HCT116 (cell line): ENCODE results near the gene TAC4. TPM values are rescaled to one million over a fixed set of nuclear protein-coding genes. Genes with fewer than 3 reads are reported as not detected.

Experiments used
- ATAC-seq: fragments of 200-7000 bp; cut with Tn5 transposase; 2 replicates; pipeline ENCODE4 v1.9.1; 2020; ENCODE audit warnings: mild to moderate bottlenecking, moderate library complexity
- BruUV-seq: library from RNA; stranded (reverse); fragments of 400-500 nt; replicated peaks from 2 replicates; lab custom pipeline; 2021; lab: Mats Ljungman, UMichigan
- CTCF ChIA-PET: fragments of 300-600 bp; sonication (Branson Sonifier 250); formaldehyde crosslinking; loops from one replicate; lab custom pipeline; 2021; ENCODE audit warnings: antibody characterized with exemption; lab: Charles Lee
- POLR2A ChIA-PET: fragments of 300-600, 350-600 bp; sonication (Branson Sonifier 250); formaldehyde crosslinking; loops from one replicate; lab custom pipeline; 2021; ENCODE audit warnings: antibody characterized with exemption; lab: Charles Lee
- RAD21 ChIA-PET, 2 experiments: fragments of 300-600 bp; sonication (Branson Sonifier 250); formaldehyde crosslinking; loops; one replicate each; lab custom pipeline; 2023; ENCODE audit warnings: low total read pairs in 2 of 2; ENCODE audit not compliant: uncharacterized antibody in 2 of 2, unreplicated experiment in 2 of 2, low non-redundant PET in 1 of 2; lab: Charles Lee
- DNase-seq: peaks from one replicate; pipeline ENCODE4 v3.0.0-alpha.2; 2010; ENCODE audit warnings: low read depth, low spot score
- H2AFZ ChIP-seq: fragments of 200-600 bp; shearing (Covaris generic), sonication (generic); 2 replicates; pipeline ENCODE4 v1.6.1; 2017; ENCODE audit warnings: low read depth, mixed run types, mixed read lengths, antibody characterized with exemption, low read length; ENCODE audit not compliant: poor library complexity, severe bottlenecking
- H3K27ac ChIP-seq: 2 replicates; pipeline ENCODE4 v1.5.1; 2012; ENCODE audit warnings: low read depth, low read length
- H3K27me3 ChIP-seq: fragments of 200-600 bp; sonication (generic); 2 replicates; pipeline ENCODE4 v1.6.1; 2016; ENCODE audit warnings: mixed run types, low read length, mixed read lengths; ENCODE audit not compliant: insufficient read depth
- H3K36me3 ChIP-seq, 2 experiments: fragments of 200-500 bp in 1 of 2; fragments of 200-600 bp in 1 of 2; sonication (Bioruptor generic) in 1 of 2; sonication (generic) in 1 of 2; 2 replicates each; pipeline versions ENCODE4 v1.5.1 to v1.6.1; 2014 to 2016; ENCODE audit warnings: low read length in 2 of 2, inconsistent platforms in 1 of 2, mixed read lengths in 1 of 2, mixed run types in 1 of 2; ENCODE audit not compliant: insufficient read depth in 2 of 2, control insufficient read depth in 1 of 2
- H3K4me1 ChIP-seq, 2 experiments: fragments of 200-600 bp in 1 of 2; sonication (generic) in 1 of 2; 2 replicates each; pipeline versions ENCODE4 v1.5.1 to v1.6.1; 2012 to 2017; ENCODE audit warnings: low read length in 2 of 2, inconsistent platforms in 1 of 2, mild to moderate bottlenecking in 1 of 2, mixed read lengths in 1 of 2, mixed run types in 1 of 2, moderate library complexity in 1 of 2; ENCODE audit not compliant: insufficient read depth in 2 of 2, control insufficient read depth in 1 of 2
- H3K4me2 ChIP-seq: fragments of 200-600 bp; sonication (generic); 2 replicates; pipeline ENCODE4 v1.6.1; 2017; ENCODE audit warnings: mixed run types, low read length, mixed read lengths
- H3K4me3 ChIP-seq, 2 experiments: fragments of 200-600 bp in 1 of 2; sonication (generic) in 1 of 2; replicated peaks in 1 of 2; 2 replicates each; pipeline ENCODE4 v1.5.1; 2011 to 2016; ENCODE audit warnings: low read length in 2 of 2, control low read depth in 1 of 2, low read depth in 1 of 2, mild to moderate bottlenecking in 1 of 2, mixed read lengths in 1 of 2, mixed run types in 1 of 2
- H3K79me2 ChIP-seq: fragments of 200-600 bp; sonication (generic); 2 replicates; pipeline ENCODE4 v1.6.1; 2017; ENCODE audit warnings: mild to moderate bottlenecking, mixed run types, low read length, moderate library complexity, mixed read lengths; ENCODE audit not compliant: insufficient read depth
- H3K9ac ChIP-seq: fragments of 200-600 bp; sonication (generic); 2 replicates; pipeline ENCODE4 v1.6.1; 2016; ENCODE audit warnings: low read length, mixed read lengths
- H3K9me2 ChIP-seq: fragments of 200-600 bp; sonication (generic), shearing (Covaris generic); 2 replicates; pipeline ENCODE4 v1.6.1; 2017; ENCODE audit warnings: mixed run types, mild to moderate bottlenecking, moderate library complexity; ENCODE audit not compliant: insufficient read depth
- H3K9me3 ChIP-seq, 2 experiments: fragments of 200-500 bp in 1 of 2; fragments of 200-600 bp in 1 of 2; sonication (Bioruptor generic) in 1 of 2; sonication (generic) in 1 of 2; 2 replicates each; pipeline ENCODE4 v1.6.1; 2014 to 2017; ENCODE audit warnings: low read length in 2 of 2, mixed read lengths in 2 of 2, inconsistent platforms in 1 of 2, low read depth in 1 of 2, mild to moderate bottlenecking in 1 of 2, mixed run types in 1 of 2, moderate library complexity in 1 of 2; ENCODE audit not compliant: control insufficient read depth in 1 of 2, insufficient read depth in 1 of 2
- H4K20me1 ChIP-seq: fragments of 200-600 bp; sonication (generic), shearing (Covaris generic); 2 replicates; pipeline ENCODE4 v1.6.1; 2017; ENCODE audit warnings: mixed run types, mild to moderate bottlenecking, moderate library complexity; ENCODE audit not compliant: insufficient read depth
- CBX3 ChIP-seq: IDR thresholded peaks from 2 replicates; pipeline ENCODE4 v1.6.1; 2012; ENCODE audit warnings: low read depth
- EGR1 ChIP-seq: IDR thresholded peaks from 2 replicates; pipeline ENCODE4 v1.6.1; 2012; ENCODE audit warnings: low read depth
- EZH2 ChIP-seq: fragments of 200-600 bp; sonication (generic); IDR thresholded peaks from 2 replicates; pipeline ENCODE4 v1.6.1; 2017; ENCODE audit warnings: antibody characterized with exemption, mixed run types
- FOSL1 ChIP-seq: IDR thresholded peaks from 2 replicates; pipeline ENCODE4 v1.6.1; 2012; ENCODE audit warnings: low read depth
- JUND ChIP-seq: IDR thresholded peaks from 2 replicates; pipeline ENCODE4 v1.6.1; 2012
- POLR2AphosphoS5 ChIP-seq: IDR thresholded peaks from 2 replicates; pipeline ENCODE4 v1.6.1; 2011; ENCODE audit warnings: mild to moderate bottlenecking, low read depth, low read length, moderate library complexity
- RAD21 ChIP-seq: IDR thresholded peaks from 2 replicates; pipeline ENCODE4 v1.6.1; 2012; ENCODE audit warnings: low read depth, mild to moderate bottlenecking
- SIN3A ChIP-seq: IDR thresholded peaks from 2 replicates; pipeline ENCODE4 v1.6.1; 2012; ENCODE audit warnings: low read depth
- SP1 ChIP-seq: IDR thresholded peaks from 2 replicates; pipeline ENCODE4 v1.6.1; 2012; ENCODE audit warnings: low read depth
- SRF ChIP-seq: IDR thresholded peaks from 2 replicates; pipeline ENCODE4 v1.6.1; 2012; ENCODE audit warnings: low read depth
- TCF7L2 ChIP-seq: IDR thresholded peaks from 2 replicates; pipeline ENCODE4 v1.7.0; 2011; ENCODE audit warnings: borderline replicate concordance, inconsistent platforms; ENCODE audit not compliant: insufficient read depth, insufficient read length; ENCODE audit errors: extremely low read depth
- YY1 ChIP-seq: IDR thresholded peaks from 2 replicates; pipeline ENCODE4 v1.6.1; 2011; ENCODE audit warnings: low read length, low read depth, moderate library complexity, mild to moderate bottlenecking; ENCODE audit not compliant: insufficient replicate concordance; ENCODE audit errors: extremely low read depth
- ZNF274 ChIP-seq: fragments of 200-500 bp; sonication (Bioruptor generic); IDR thresholded peaks from 2 replicates; pipeline ENCODE4 v1.6.1; 2014; ENCODE audit warnings: mild to moderate bottlenecking, low read depth, low read length, inconsistent platforms
- intact Hi-C: fragments of 100-400 bp; cut with micrococcal nuclease; formaldehyde crosslinking; loops from 2 replicates; pipeline ENCODE4 v1.10.0; 2022
- total RNA-seq: library from RNA; stranded (reverse); gene quantifications from one replicate; pipeline ENCODE4 v1.2.1, GENCODE V29; 2021; ENCODE audit not compliant: unreplicated experiment
- TF ChIP-seq, protein P1 (sequence below), 3 experiments: fragments of 200-600 bp in 1 of 3; sonication (generic) in 1 of 3; IDR thresholded peaks in 2 of 3; conservative IDR thresholded peaks in 1 of 3; 2 replicates each; pipeline ENCODE4 v1.5.1; 2012 to 2017; ENCODE audit warnings: low read depth in 2 of 3, low read length in 2 of 3, antibody characterized with exemption in 1 of 3, borderline replicate concordance in 1 of 3, control low read depth in 1 of 3, mild to moderate bottlenecking in 1 of 3, mixed read lengths in 1 of 3, mixed run types in 1 of 3, moderate library complexity in 1 of 3; ENCODE audit not compliant: insufficient read depth in 1 of 3
- TF ChIP-seq, protein P2 (sequence below): IDR thresholded peaks from 2 replicates; pipeline ENCODE4 v1.6.1; 2012
- TF ChIP-seq, protein P3 (sequence below): IDR thresholded peaks from 2 replicates; pipeline ENCODE4 v1.6.1; 2012; ENCODE audit warnings: low read depth
- TF ChIP-seq, protein P4 (sequence below): IDR thresholded peaks from 2 replicates; pipeline ENCODE4 v1.6.1; 2011; ENCODE audit warnings: mild to moderate bottlenecking, low read length, moderate library complexity; ENCODE audit not compliant: insufficient replicate concordance; ENCODE audit errors: extremely low read depth
- TF ChIP-seq, protein P5 (sequence below): IDR thresholded peaks from 2 replicates; pipeline ENCODE4 v1.6.1; 2012

TAC4 gene
- total RNA-seq, 1 experiment from 2014 or later = not detected

DNA sequence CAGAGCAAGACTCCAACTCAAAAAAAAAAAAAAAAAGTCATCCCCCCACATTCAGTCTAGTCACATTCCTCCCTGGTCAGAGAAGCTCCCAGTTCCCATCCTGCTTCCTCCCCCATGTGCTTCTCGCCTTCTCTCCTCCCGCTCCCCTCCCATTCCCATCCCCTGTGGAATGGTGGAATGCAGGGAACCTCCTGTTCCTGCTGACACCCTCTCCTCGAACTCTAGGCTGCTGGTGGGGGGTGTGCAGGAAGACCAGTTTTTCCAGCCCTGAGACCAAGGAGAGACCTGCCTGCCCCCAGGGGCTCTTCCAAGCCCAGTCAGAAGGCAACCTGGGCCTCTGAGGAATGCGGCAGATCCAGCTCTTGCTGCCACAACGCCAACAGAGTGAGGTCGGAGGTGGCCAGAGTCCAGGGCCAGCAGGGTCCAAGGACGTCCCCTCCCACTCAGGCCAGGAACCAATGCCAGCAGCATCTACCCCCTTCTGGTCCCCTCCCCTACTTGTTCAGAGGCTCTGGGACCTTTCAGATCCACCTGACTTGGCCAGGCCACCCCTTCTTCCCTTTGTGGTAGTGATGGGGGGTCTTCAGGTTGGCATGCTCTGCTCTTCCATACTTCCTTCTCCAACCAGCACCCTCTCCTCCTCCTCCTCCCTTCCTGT, 39.3 kb upstream of the TAC4 start:
- Histone ChIP-seq H3K36me3 (no peaks in the 10 kb centered on the region), H3K4me2 (peak overlapping the region; percentile 75), H3K27ac (peak overlapping the region; percentile 60), H3K9ac (peak overlapping the region; percentile 20; the same call in 1 of the 2 replicates), H4K20me1 (no peaks in the 10 kb centered on the region), H2AFZ (no peak overlapping the region), H3K9me3 (no peaks in the 10 kb centered on the region), H3K79me2 (no peaks in the 10 kb centered on the region), H3K9me2 (no peaks in the 10 kb centered on the region), H3K27me3 (no peaks in the 10 kb centered on the region), H3K4me3 (peak overlapping the region in 1 of 2 experiments; percentile 34; a peak in 2 of 4 replicates), H3K4me1 (peaks cover 32 to 39% of the 10 kb centered on the region in 2 experiments)
- ChIA-PET RAD21 (interaction anchor here in 1 of 2 experiments (0.7 kb wide), 1 partner anchor 83 kb away, joined by 4 read pairs; no protein-coding TSS in a partner anchor), POLR2A (interaction anchor here (1.0 kb wide), 1 partner anchor 12 kb away, joined by 3 read pairs; no protein-coding TSS in a partner anchor), CTCF (interaction anchor here (0.9 to 6.8 kb wide), 2 partner anchors 12 to 110 kb away, joined by 4 to 47 read pairs; no protein-coding TSS in a partner anchor)
- ATAC-seq (peak; percentile 70), DNase-seq (peak; percentile 40)
- intact Hi-C loops = no loop called here
- no TSS peak for BruUV-seq
- TF ChIP-seq, protein P1, sequence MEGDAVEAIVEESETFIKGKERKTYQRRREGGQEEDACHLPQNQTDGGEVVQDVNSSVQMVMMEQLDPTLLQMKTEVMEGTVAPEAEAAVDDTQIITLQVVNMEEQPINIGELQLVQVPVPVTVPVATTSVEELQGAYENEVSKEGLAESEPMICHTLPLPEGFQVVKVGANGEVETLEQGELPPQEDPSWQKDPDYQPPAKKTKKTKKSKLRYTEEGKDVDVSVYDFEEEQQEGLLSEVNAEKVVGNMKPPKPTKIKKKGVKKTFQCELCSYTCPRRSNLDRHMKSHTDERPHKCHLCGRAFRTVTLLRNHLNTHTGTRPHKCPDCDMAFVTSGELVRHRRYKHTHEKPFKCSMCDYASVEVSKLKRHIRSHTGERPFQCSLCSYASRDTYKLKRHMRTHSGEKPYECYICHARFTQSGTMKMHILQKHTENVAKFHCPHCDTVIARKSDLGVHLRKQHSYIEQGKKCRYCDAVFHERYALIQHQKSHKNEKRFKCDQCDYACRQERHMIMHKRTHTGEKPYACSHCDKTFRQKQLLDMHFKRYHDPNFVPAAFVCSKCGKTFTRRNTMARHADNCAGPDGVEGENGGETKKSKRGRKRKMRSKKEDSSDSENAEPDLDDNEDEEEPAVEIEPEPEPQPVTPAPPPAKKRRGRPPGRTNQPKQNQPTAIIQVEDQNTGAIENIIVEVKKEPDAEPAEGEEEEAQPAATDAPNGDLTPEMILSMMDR (IDR thresholded peaks at IDR 0.05 in 2 of 3, conservative IDR thresholded peaks at IDR 0.05 in 1 of 3; ENCODE audit: borderline replicate concordance in 1 of 3, insufficient read depth in 1 of 3, low read depth in 2 of 3, low read length in 2 of 3) = no peak
- TF ChIP-seq, protein P2, sequence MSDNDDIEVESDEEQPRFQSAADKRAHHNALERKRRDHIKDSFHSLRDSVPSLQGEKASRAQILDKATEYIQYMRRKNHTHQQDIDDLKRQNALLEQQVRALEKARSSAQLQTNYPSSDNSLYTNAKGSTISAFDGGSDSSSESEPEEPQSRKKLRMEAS = peak; percentile 69; the same call in 1 of the 2 replicates
- no peak for TF ChIP-seq FOSL1
- peak; percentile 89; the same call in 1 of the 2 replicates for TF ChIP-seq CBX3
- no peak for TF ChIP-seq SIN3A
- no peak for TF ChIP-seq SRF
- TF ChIP-seq EZH2 = no peak
- TF ChIP-seq JUND = no peak; the same call in 1 of the 2 replicates
- TF ChIP-seq, protein P3, sequence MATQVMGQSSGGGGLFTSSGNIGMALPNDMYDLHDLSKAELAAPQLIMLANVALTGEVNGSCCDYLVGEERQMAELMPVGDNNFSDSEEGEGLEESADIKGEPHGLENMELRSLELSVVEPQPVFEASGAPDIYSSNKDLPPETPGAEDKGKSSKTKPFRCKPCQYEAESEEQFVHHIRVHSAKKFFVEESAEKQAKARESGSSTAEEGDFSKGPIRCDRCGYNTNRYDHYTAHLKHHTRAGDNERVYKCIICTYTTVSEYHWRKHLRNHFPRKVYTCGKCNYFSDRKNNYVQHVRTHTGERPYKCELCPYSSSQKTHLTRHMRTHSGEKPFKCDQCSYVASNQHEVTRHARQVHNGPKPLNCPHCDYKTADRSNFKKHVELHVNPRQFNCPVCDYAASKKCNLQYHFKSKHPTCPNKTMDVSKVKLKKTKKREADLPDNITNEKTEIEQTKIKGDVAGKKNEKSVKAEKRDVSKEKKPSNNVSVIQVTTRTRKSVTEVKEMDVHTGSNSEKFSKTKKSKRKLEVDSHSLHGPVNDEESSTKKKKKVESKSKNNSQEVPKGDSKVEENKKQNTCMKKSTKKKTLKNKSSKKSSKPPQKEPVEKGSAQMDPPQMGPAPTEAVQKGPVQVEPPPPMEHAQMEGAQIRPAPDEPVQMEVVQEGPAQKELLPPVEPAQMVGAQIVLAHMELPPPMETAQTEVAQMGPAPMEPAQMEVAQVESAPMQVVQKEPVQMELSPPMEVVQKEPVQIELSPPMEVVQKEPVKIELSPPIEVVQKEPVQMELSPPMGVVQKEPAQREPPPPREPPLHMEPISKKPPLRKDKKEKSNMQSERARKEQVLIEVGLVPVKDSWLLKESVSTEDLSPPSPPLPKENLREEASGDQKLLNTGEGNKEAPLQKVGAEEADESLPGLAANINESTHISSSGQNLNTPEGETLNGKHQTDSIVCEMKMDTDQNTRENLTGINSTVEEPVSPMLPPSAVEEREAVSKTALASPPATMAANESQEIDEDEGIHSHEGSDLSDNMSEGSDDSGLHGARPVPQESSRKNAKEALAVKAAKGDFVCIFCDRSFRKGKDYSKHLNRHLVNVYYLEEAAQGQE = no peak
- no peak for TF ChIP-seq EGR1
- peak; percentile 7 for TF ChIP-seq YY1
- peak; percentile 33; the same call in 1 of the 2 replicates for TF ChIP-seq POLR2AphosphoS5
- peak; percentile 96 for TF ChIP-seq SP1
- TF ChIP-seq ZNF274 = no peak
- TF ChIP-seq, protein P4, sequence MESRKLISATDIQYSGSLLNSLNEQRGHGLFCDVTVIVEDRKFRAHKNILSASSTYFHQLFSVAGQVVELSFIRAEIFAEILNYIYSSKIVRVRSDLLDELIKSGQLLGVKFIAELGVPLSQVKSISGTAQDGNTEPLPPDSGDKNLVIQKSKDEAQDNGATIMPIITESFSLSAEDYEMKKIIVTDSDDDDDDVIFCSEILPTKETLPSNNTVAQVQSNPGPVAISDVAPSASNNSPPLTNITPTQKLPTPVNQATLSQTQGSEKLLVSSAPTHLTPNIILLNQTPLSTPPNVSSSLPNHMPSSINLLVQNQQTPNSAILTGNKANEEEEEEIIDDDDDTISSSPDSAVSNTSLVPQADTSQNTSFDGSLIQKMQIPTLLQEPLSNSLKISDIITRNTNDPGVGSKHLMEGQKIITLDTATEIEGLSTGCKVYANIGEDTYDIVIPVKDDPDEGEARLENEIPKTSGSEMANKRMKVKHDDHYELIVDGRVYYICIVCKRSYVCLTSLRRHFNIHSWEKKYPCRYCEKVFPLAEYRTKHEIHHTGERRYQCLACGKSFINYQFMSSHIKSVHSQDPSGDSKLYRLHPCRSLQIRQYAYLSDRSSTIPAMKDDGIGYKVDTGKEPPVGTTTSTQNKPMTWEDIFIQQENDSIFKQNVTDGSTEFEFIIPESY = no peak
- no peak for TF ChIP-seq TCF7L2
- no peak for TF ChIP-seq RAD21
- TF ChIP-seq, protein P5, sequence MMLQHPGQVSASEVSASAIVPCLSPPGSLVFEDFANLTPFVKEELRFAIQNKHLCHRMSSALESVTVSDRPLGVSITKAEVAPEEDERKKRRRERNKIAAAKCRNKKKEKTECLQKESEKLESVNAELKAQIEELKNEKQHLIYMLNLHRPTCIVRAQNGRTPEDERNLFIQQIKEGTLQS = no peak
